ENCODE results near the gene NRIP2.

NRIP2 gene

DNA sequence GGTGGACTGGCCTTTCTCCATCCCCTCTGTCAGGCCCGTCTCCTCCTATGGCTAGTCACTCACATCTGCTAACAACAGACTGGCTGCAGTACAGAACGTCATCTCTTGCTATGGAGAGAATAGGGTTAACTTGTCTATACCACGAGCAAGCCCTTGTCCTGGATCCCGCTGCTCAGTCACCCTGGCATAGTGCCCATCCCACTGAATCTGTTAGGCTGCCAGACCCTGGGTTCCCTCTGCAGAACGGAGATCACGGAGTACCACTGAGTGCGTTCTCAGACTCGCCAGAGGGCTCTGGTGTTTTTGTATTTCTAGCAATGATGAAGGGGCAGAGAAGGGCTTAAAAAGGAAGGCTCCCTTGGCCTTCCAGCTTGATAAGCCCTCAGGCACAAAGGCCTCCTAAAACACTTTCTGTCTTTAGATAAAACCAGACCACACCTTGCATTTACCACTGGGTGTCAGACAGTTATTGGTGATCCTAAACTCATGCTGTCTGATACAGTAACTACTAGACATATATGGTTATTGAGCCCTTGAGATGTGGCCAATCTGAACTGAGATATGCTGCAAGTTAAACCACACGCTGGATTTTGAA is 6.3 kb upstream of the NRIP2 start:
- peak; percentile 23; the same call in 1 of the 3 replicates for ATAC-seq
- no peak for TF ChIP-seq ZFP30 (CRISPR knock-in tag; IDR thresholded peaks at IDR 0.05)
- TF ChIP-seq ZC3H10 (CRISPR knock-in tag; IDR thresholded peaks at IDR 0.05) = no peak
- no peak for TF ChIP-seq ARNTL (CRISPR knock-in tag; IDR thresholded peaks at IDR 0.05; ENCODE audit: borderline replicate concordance, low read depth)
- TF ChIP-seq GLIS3 (CRISPR knock-in tag; IDR thresholded peaks at IDR 0.05) = no peak
- no peak for TF ChIP-seq TCF4 (CRISPR knock-in tag; IDR thresholded peaks at IDR 0.05; ENCODE audit: borderline replicate concordance)
- no peak for TF ChIP-seq TOX (CRISPR knock-in tag; IDR thresholded peaks at IDR 0.05; ENCODE audit: borderline replicate concordance)
- no peak for TF ChIP-seq OSR1 (CRISPR knock-in tag; IDR thresholded peaks at IDR 0.05)
- no peak for TF ChIP-seq ZFP3 (CRISPR knock-in tag; IDR thresholded peaks at IDR 0.05)
- TF ChIP-seq, protein P1, sequence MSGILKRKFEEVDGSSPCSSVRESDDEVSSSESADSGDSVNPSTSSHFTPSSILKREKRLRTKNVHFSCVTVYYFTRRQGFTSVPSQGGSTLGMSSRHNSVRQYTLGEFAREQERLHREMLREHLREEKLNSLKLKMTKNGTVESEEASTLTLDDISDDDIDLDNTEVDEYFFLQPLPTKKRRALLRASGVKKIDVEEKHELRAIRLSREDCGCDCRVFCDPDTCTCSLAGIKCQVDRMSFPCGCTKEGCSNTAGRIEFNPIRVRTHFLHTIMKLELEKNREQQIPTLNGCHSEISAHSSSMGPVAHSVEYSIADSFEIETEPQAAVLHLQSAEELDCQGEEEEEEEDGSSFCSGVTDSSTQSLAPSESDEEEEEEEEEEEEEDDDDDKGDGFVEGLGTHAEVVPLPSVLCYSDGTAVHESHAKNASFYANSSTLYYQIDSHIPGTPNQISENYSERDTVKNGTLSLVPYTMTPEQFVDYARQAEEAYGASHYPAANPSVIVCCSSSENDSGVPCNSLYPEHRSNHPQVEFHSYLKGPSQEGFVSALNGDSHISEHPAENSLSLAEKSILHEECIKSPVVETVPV (CRISPR knock-in tag; IDR thresholded peaks at IDR 0.05) = no peak
- no peak for TF ChIP-seq RARB (CRISPR knock-in tag; IDR thresholded peaks at IDR 0.05)
- TF ChIP-seq ISL1 (CRISPR knock-in tag; IDR thresholded peaks at IDR 0.05) = no peak
- TF ChIP-seq, protein P2, sequence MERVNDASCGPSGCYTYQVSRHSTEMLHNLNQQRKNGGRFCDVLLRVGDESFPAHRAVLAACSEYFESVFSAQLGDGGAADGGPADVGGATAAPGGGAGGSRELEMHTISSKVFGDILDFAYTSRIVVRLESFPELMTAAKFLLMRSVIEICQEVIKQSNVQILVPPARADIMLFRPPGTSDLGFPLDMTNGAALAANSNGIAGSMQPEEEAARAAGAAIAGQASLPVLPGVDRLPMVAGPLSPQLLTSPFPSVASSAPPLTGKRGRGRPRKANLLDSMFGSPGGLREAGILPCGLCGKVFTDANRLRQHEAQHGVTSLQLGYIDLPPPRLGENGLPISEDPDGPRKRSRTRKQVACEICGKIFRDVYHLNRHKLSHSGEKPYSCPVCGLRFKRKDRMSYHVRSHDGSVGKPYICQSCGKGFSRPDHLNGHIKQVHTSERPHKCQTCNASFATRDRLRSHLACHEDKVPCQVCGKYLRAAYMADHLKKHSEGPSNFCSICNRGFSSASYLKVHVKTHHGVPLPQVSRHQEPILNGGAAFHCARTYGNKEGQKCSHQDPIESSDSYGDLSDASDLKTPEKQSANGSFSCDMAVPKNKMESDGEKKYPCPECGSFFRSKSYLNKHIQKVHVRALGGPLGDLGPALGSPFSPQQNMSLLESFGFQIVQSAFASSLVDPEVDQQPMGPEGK (CRISPR knock-in tag; IDR thresholded peaks at IDR 0.05; ENCODE audit: borderline replicate concordance) = no peak
- no peak for TF ChIP-seq BACH2 (CRISPR knock-in tag; IDR thresholded peaks at IDR 0.05; ENCODE audit: borderline replicate concordance)
- no peak for TF ChIP-seq ZNF8 (CRISPR knock-in tag; IDR thresholded peaks at IDR 0.05)
- TF ChIP-seq, protein P3, sequence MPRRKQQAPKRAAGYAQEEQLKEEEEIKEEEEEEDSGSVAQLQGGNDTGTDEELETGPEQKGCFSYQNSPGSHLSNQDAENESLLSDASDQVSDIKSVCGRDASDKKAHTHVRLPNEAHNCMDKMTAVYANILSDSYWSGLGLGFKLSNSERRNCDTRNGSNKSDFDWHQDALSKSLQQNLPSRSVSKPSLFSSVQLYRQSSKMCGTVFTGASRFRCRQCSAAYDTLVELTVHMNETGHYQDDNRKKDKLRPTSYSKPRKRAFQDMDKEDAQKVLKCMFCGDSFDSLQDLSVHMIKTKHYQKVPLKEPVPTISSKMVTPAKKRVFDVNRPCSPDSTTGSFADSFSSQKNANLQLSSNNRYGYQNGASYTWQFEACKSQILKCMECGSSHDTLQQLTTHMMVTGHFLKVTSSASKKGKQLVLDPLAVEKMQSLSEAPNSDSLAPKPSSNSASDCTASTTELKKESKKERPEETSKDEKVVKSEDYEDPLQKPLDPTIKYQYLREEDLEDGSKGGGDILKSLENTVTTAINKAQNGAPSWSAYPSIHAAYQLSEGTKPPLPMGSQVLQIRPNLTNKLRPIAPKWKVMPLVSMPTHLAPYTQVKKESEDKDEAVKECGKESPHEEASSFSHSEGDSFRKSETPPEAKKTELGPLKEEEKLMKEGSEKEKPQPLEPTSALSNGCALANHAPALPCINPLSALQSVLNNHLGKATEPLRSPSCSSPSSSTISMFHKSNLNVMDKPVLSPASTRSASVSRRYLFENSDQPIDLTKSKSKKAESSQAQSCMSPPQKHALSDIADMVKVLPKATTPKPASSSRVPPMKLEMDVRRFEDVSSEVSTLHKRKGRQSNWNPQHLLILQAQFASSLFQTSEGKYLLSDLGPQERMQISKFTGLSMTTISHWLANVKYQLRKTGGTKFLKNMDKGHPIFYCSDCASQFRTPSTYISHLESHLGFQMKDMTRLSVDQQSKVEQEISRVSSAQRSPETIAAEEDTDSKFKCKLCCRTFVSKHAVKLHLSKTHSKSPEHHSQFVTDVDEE (CRISPR knock-in tag; IDR thresholded peaks at IDR 0.05) = no peak
- TF ChIP-seq ESRRG (CRISPR knock-in tag; IDR thresholded peaks at IDR 0.05) = no peak
- TF ChIP-seq ZNF70 (CRISPR knock-in tag; IDR thresholded peaks at IDR 0.05) = no peak
- TF ChIP-seq, protein P4, sequence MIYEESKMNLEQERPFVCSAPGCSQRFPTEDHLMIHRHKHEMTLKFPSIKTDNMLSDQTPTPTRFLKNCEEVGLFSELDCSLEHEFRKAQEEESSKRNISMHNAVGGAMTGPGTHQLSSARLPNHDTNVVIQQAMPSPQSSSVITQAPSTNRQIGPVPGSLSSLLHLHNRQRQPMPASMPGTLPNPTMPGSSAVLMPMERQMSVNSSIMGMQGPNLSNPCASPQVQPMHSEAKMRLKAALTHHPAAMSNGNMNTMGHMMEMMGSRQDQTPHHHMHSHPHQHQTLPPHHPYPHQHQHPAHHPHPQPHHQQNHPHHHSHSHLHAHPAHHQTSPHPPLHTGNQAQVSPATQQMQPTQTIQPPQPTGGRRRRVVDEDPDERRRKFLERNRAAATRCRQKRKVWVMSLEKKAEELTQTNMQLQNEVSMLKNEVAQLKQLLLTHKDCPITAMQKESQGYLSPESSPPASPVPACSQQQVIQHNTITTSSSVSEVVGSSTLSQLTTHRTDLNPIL (CRISPR knock-in tag; IDR thresholded peaks at IDR 0.05; ENCODE audit: low read depth) = no peak

DNA sequence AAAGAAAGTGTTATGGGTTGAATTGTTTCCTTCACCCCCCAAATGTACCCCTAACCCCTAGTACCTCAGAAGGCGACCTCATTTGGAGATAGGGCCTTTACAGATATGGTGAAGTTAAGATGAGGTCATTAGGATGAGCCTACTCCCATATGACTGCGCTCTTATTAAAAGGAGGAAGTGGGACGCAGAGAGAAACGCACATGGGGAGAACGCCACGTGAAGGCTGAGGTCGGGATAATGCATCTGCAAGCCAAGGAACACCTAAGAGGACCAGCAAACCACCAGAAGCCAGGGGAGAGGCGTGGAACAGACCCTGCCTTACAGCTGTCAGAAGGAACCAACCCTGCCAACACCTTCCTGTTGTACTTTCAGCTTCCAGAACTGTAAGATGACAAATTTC is 1.7 kb upstream of the NRIP2 start:
- no peak for TF ChIP-seq ZFP30 (CRISPR knock-in tag; IDR thresholded peaks at IDR 0.05)
- TF ChIP-seq ESRRG (CRISPR knock-in tag; IDR thresholded peaks at IDR 0.05) = no peak
- no peak for TF ChIP-seq TCF4 (CRISPR knock-in tag; IDR thresholded peaks at IDR 0.05; ENCODE audit: borderline replicate concordance)
- no peak for TF ChIP-seq ZNF8 (CRISPR knock-in tag; IDR thresholded peaks at IDR 0.05)
- TF ChIP-seq SNAI2 (CRISPR knock-in tag; IDR thresholded peaks at IDR 0.05) = no peak
- TF ChIP-seq PPARA (CRISPR knock-in tag; IDR thresholded peaks at IDR 0.05; ENCODE audit: borderline replicate concordance) = no peak
- TF ChIP-seq ARNTL (CRISPR knock-in tag; IDR thresholded peaks at IDR 0.05; ENCODE audit: borderline replicate concordance, low read depth) = no peak
- TF ChIP-seq ISL1 (CRISPR knock-in tag; IDR thresholded peaks at IDR 0.05) = no peak
- no peak for TF ChIP-seq ZFP3 (CRISPR knock-in tag; IDR thresholded peaks at IDR 0.05)
- ATAC-seq = no peak

DNA sequence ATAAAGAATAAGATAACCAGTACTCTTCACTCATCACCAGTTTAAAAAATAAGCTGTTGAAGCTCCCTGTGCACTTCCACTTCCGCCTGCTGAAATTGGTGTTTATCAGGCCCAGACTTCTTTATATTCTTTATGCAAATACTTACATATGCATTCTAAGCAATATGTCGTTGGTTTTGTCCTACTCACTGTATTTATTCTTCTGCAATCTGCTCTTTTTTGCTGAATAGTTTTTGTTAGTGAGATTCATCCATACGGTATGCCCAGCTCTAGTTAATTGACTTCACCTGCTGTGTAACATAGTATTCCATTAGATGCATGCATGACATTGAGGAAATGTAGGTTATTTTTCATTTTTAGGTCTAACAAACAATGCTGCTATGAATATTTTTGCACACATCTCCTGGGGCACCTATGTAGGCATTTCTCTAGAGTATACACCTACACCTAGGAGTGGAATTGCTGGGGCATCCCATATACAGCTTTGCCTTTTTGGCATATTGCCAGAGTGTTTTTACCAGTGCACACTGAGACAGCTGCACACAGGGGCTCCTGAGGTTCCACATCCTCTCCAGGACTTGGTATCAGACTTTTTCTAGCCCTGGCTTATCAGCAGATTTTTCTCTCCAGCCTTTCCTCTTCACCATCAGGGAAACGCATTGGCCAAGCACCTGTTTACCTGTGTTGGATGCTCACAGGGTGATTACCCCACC is 1.0 kb upstream of the NRIP2 start:
- no peak for ATAC-seq
- no peak for TF ChIP-seq TOX (CRISPR knock-in tag; IDR thresholded peaks at IDR 0.05; ENCODE audit: borderline replicate concordance)
- TF ChIP-seq GLIS3 (CRISPR knock-in tag; IDR thresholded peaks at IDR 0.05) = no peak
- TF ChIP-seq, protein P5, sequence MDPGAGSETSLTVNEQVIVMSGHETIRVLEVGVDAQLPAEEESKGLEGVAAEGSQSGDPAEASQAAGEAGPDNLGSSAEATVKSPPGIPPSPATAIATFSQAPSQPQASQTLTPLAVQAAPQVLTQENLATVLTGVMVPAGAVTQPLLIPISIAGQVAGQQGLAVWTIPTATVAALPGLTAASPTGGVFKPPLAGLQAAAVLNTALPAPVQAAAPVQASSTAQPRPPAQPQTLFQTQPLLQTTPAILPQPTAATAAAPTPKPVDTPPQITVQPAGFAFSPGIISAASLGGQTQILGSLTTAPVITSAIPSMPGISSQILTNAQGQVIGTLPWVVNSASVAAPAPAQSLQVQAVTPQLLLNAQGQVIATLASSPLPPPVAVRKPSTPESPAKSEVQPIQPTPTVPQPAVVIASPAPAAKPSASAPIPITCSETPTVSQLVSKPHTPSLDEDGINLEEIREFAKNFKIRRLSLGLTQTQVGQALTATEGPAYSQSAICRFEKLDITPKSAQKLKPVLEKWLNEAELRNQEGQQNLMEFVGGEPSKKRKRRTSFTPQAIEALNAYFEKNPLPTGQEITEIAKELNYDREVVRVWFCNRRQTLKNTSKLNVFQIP (CRISPR knock-in tag; IDR thresholded peaks at IDR 0.05; ENCODE audit: borderline replicate concordance, low read depth) = no peak
- TF ChIP-seq, protein P4 (CRISPR knock-in tag; IDR thresholded peaks at IDR 0.05; ENCODE audit: low read depth) = no peak
- TF ChIP-seq PPARA (CRISPR knock-in tag; IDR thresholded peaks at IDR 0.05; ENCODE audit: borderline replicate concordance) = no peak
- TF ChIP-seq, protein P2 (CRISPR knock-in tag; IDR thresholded peaks at IDR 0.05; ENCODE audit: borderline replicate concordance) = no peak
